ENCODE measurements around the gene ZBED2.

DNA sequence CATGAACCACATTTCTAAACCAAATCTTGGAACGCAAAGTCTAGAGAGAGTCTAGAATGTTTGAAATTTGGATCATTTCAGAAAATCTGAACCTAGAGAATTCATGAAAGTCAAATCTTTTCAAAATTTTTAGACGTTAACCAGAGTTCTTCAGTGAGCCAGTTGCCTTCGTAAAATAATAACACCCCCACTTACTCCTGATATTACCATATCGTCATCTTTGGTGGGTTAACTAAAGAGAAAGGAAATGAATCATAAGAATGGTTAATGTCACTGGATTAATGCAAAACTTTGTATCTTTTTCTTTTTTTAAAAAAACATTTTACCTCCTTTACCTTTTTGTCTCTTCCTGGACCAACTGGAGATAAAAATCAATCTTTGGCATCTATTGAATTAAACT lies 1.2 kb upstream of the ZBED2 start:
- TF ChIP-seq POLR2AphosphoS5 (IDR thresholded peaks at IDR 0.05; ENCODE audit: low read depth, low read length), result no peak
- TF ChIP-seq, protein P1, sequence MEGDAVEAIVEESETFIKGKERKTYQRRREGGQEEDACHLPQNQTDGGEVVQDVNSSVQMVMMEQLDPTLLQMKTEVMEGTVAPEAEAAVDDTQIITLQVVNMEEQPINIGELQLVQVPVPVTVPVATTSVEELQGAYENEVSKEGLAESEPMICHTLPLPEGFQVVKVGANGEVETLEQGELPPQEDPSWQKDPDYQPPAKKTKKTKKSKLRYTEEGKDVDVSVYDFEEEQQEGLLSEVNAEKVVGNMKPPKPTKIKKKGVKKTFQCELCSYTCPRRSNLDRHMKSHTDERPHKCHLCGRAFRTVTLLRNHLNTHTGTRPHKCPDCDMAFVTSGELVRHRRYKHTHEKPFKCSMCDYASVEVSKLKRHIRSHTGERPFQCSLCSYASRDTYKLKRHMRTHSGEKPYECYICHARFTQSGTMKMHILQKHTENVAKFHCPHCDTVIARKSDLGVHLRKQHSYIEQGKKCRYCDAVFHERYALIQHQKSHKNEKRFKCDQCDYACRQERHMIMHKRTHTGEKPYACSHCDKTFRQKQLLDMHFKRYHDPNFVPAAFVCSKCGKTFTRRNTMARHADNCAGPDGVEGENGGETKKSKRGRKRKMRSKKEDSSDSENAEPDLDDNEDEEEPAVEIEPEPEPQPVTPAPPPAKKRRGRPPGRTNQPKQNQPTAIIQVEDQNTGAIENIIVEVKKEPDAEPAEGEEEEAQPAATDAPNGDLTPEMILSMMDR (IDR thresholded peaks at IDR 0.05; ENCODE audit: control extremely low read depth in 1 of 3, insufficient read depth in 1 of 3, low read depth in 1 of 3, low read length in 3 of 3), result no peak

Measured in H1 (cell line).